GM18520 (cell line): ENCODE measurements around the gene NR3C2.
"Not testable (repeated sequence)": the region's sequence is repeated elsewhere in the genome, so short reads cannot be mapped to it uniquely, and the experiment has no call there.

ENCODE experiments used
- ATAC-seq: cut with Tn5 transposase; IDR thresholded peaks from one replicate; pipeline ENCODE4 v1.9.1; 2021; ENCODE audit not compliant: unreplicated experiment

NR3C2 gene

DNA sequence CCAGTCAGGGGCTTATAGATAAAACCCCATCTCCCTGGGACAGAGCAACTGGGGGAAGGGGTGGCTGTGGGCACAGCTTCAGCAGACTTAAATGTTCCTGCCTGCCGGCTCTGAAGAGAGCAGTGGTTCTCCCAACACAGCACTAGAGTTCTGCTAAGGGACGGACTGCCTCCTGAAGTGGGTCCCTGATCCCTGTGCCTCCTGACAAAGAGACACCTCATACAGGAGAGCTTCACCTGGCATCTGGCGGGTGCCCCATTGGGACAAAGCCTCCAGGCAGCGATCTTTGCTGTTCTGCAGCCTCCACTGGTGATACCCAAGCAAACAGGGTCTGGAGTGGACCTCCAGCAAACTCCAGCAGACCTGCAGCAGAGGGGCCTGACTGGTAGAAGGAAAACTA is 359.1 kb downstream of the NR3C2 start:
- ATAC-seq = not testable (repeated sequence)

DNA sequence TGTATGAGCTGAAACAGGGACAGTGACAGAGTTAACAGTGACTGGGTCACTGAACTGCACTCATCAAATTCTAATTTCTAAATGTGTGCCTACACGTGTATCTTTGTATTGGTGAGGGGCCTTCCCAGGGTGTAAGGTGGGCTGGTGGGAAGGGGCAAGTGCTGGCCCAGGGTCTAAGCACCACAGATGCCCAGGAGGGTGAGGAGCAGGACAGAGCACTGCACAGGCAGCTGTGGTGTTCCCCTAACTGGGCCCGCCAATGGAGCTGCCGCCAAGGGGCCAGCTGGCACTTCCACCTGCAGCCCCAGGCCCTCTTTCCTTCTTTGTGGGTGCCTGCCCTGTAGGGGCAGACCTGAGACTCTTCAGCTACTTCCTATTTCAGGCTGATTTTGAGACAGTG is 360.5 kb downstream of the NR3C2 start:
- no peak for ATAC-seq

GRCh38 chr4:148081267-148081666 is 360.9 kb downstream of the NR3C2 start:
- no peak for ATAC-seq

- no peak for ATAC-seq
Observed at GRCh38 chr4:148079961-148080360, 362.3 kb downstream of the NR3C2 start.

DNA sequence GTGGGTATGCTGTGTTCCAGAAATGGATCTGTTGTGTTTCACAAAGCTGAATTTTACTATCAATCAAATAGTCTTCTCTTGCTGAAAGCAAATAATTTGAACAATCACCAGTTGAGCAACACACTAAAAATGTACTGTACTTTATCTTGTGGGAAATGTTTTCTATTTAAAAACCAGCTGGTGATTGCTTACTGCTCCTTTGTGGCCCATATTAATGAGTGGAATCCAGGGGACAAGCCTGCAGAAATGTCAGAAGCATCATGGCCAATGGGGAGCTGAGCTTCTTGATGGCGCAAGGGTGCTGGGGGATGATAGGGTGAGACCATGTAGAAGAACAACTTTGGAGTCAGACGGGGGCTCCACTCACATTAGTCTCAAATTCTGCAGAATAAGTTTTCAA is 364.2 kb downstream of the NR3C2 start:
- ATAC-seq = no peak

GRCh38 chr4:148077581-148077980 is 364.6 kb downstream of the NR3C2 start:
- ATAC-seq = no peak

DNA sequence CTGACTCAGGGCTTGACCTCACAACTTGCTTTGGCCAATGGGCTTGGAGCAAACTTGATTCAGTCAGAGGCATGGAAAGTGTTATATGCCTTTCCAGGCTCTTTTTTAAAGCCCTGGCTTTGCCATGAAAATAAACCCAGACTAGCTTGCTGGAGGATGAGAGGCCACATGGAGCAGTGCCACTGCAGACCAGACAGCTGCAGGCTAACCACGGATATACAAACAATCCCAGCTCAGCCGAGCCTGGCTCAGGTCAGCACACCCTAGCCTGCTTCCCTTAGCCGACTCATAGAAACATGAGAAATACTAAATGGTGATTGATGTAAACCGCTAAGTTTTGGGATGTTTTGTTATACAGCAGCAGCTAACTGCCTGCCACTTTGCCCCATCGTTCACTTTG is 365.2 kb downstream of the NR3C2 start:
- ATAC-seq = no peak

GRCh38 chr4:148075438-148075837 is 366.8 kb downstream of the NR3C2 start:
- ATAC-seq = no peak

DNA sequence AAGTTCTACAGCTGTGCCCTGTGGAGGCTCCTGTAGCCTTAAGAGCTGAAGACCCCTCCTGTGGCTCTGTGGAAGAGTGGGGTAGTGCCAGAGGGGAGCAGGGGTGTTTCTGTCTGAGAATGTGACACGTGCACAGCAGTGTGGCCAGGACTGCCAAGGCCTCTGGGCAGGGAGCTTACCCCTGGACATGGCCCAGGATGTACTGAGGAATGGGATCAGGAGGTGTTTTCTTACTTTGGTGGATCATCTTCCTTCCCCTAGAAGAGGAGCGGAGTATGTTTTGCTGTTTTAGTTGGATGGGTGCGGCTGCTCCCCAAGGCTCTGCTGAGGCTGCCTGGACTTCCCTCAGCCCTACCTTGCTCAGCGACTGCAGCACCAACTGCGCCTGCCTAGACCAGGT is 367.8 kb downstream of the NR3C2 start:
- ATAC-seq = no peak

GRCh38 chr4:148073349-148073748 is 368.9 kb downstream of the NR3C2 start:
- no peak for ATAC-seq

DNA sequence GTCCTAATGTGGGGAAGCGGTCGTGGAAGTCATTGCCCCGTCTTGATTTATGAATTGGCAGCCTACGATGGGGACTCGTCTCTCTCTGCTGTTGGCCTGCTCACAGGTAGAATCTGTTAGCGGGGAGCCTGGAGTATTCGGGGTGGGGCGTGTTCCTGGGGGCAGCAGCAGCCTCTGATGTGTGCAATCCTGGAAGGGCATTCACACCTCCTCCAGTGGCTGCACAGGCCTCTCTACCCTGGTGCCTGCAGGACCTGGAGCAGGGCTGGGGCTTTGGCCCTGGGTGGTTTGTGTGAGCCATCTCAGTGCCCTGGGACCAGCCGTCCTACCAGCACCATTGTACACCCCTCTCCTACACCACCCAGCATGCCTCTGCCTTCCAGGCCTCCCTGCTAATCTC is 369.4 kb downstream of the NR3C2 start:
- no peak for ATAC-seq

DNA sequence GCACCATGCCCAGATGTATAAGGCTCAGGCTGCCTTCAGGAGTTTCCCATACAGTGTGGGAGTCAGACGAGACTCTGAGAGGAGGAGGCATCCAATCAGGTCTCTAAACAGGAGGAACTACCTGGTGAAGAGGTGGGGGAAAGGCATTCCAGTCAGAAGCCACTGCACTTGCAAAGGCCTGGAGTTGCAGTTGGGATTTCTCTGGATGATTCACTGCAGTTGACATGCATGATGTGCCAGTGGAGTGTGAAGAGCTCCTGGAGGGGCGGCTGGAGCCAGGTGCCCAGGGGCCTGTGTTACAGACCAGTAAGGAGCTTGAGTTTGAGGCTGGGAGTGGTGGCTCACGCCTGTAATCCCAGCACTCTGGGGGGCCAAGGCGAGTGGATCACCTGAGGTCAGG is 371.2 kb downstream of the NR3C2 start:
- ATAC-seq = no peak

DNA sequence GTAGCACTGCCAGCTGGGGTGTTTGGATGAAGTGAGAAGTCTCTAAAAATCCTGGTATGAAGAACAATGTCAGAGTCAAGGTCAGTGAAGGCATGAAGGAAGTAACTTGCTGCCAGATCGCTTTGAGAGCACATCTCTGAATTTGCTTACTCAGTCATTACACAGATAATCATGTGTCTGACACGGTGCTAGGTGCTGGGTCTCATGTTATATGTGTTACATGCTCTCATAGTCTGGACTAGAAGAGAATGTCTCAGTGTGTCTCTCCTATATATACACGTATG is 372.4 kb downstream of the NR3C2 start:
- ATAC-seq = no peak

- ATAC-seq = no peak
Observed at GRCh38 chr4:148069086-148069894, 372.9 kb downstream of the NR3C2 start.

- ATAC-seq = no peak
Observed at GRCh38 chr4:148068065-148068911, 373.9 kb downstream of the NR3C2 start.

DNA sequence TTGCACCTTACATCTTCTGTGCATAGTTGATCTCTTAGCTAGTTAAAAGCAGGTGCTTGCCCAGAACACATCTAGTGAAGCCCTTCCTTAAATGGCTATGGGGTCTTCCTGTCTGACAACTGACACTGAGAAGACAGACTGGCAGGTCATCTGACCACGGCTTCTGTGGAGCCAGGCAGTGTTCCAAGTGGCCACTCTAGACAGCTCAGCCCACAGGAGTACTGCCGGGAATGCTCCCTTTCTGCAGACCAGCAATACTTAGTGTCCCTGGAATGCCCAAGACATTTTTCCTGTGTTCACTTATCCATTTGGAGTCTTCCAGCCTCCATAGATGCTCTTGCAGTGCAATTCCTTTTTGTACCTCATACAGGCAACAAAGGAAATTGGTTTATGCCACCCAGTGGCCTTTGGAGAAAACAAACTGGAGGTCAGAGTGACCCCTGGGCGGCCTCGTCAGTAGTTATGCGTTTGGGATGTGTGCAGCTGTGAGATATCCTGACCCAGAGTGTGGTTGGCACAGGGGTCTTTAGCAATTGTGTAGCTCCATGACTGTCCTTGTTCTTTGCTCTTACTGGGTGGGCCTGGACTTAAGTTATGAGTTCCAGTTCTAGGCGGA is 374.8 kb downstream of the NR3C2 start:
- ATAC-seq = no peak

DNA sequence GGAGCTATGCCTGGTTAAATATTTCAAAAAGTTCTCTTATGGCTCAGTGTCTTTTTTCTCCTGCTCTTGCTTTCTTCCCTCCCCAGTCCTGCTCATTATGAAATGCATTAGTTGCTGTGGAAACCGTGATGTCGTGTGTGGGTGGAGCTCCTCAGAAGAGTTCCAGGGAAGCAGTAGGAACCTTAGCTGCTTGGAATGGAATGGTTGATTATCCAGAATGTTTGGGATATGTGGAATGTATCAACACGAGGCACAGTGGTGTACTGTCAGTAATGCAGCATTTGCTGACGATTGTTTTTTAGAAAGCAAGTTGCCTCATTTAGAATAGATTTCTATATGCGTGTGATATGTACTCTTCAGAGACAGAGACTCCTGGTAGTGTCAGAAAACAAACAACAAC is 377.1 kb downstream of the NR3C2 start:
- no peak for ATAC-seq

DNA sequence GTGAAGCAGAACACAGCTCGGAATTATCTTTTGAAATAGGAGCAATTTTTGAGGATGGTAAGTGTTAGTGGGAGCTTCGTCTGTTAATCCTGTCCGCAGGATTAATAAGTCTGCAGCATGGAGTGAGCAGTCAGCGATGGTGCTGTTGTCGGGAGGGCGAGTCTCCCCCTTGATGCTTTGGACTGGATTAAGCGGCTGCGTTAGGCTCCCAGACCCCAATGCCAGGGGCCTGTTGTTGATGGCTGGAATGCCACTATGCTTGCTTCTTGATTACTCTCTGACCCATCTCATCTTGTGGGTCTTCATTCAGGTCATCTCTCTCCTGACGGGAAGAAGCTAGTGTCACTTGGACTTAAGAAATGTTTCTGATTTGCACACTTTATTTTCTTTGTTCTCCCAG is 377.8 kb downstream of the NR3C2 start:
- ATAC-seq = no peak

- no peak for ATAC-seq
Observed at GRCh38 chr4:148062301-148062950, 379.8 kb downstream of the NR3C2 start.

- ATAC-seq = no peak
Observed at GRCh38 chr4:148061795-148062194, 380.4 kb downstream of the NR3C2 start.

DNA sequence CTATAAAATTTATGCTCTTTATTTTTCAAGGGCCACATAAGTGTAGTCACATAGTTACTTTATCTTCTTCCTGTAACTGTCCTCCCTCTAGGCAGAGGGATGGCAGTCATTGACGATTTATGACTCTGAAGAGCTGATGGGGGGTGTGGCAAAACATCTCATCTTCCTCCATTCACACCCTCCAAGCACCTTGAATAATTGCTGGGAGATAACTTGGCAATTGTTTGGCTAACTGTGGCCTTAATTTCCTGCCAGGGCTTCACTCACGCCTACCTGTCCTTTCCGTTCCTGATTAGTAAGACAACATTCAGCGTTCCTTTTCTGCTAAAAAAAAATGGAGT is 381.1 kb downstream of the NR3C2 start:
- no peak for ATAC-seq
